ENCODE measurements around the gene THRB. TPM values are rescaled to one million over a fixed set of nuclear protein-coding genes. Genes with fewer than 3 reads are reported as not detected.
"Not testable (repeated sequence)": the region's sequence is repeated elsewhere in the genome, so short reads cannot be mapped to it uniquely, and the experiment has no call there.

Gene THRB
- total RNA-seq, 6 donors from 2014 or later: 5.5 to 15.2 (median 12.0) TPM

DNA sequence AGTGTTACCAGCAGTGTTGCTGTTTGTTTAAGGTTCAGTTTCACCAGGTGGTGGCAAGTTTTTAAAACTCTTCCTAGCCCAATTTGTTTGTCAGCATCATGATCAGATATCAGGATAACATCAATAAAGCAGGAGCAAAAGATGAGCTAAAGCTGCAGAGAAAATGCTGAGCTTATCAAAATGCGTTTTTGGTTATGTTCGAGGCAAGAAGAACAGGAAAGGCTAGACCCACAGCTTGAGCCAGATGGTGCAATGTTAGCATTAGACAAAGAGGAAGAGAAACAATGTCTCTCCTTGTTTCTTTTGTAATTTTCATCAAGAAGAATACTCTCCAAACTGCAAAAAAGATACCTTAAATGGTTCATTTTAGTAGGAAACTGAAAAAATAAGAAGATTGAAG, 66.2 kb downstream of the THRB start:
- Histone ChIP-seq H3K9me3 (no peaks in the 10 kb centered on the region), H3K27ac (no peak overlapping the region), H3K4me1 (no peaks in the 10 kb centered on the region), H3K27me3 (no peaks in the 10 kb centered on the region), H3K36me3 (no peaks in the 10 kb centered on the region), H3K4me3 (no peak overlapping the region)
- DNase-seq: no peak
- ATAC-seq (ENCODE audit: low FRiP score in 2 of 2): no peak
- 57 to 63% methylated on average over 2 of the region's 2 CpGs for WGBS, 2 donors
- TF ChIP-seq POLR2A (IDR thresholded peaks at IDR 0.05): no peak

DNA sequence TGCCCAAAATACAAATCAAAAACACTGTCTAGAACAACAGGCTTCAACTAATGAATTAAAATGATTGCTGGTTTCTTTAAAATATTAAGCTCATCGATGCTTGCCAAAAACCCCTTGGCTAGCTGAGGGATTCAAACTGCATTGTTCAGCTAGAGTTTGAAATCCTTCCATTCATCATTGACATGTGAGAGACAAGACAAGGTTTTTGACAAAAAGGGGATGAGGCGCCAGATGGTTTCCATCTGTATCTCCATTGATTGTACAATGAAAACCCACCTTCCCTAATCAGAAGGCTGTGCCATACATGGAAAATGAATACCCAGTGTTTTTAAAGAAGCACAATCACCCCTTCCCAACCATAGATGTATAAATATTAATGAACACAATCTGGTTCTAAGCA, 67.8 kb downstream of the THRB start:
- DNase-seq: no peak
- Histone ChIP-seq H3K4me3 (no peak overlapping the region), H3K27me3 (no peaks in the 10 kb centered on the region), H3K36me3 (no peaks in the 10 kb centered on the region), H3K4me1 (no peaks in the 10 kb centered on the region), H3K9me3 (no peaks in the 10 kb centered on the region), H3K27ac (no peak overlapping the region)
- WGBS, 2 donors: 81 to 95% methylated on average over 2 of the region's 2 CpGs
- TF ChIP-seq, protein P1, sequence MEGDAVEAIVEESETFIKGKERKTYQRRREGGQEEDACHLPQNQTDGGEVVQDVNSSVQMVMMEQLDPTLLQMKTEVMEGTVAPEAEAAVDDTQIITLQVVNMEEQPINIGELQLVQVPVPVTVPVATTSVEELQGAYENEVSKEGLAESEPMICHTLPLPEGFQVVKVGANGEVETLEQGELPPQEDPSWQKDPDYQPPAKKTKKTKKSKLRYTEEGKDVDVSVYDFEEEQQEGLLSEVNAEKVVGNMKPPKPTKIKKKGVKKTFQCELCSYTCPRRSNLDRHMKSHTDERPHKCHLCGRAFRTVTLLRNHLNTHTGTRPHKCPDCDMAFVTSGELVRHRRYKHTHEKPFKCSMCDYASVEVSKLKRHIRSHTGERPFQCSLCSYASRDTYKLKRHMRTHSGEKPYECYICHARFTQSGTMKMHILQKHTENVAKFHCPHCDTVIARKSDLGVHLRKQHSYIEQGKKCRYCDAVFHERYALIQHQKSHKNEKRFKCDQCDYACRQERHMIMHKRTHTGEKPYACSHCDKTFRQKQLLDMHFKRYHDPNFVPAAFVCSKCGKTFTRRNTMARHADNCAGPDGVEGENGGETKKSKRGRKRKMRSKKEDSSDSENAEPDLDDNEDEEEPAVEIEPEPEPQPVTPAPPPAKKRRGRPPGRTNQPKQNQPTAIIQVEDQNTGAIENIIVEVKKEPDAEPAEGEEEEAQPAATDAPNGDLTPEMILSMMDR (IDR thresholded peaks at IDR 0.05): no peak
- TF ChIP-seq POLR2AphosphoS5 (IDR thresholded peaks at IDR 0.05) (no peak), EP300 (IDR thresholded peaks at IDR 0.05) (no peak), POLR2A (IDR thresholded peaks at IDR 0.05) (no peak)
- ATAC-seq (ENCODE audit: low FRiP score in 2 of 2): no peak

DNA sequence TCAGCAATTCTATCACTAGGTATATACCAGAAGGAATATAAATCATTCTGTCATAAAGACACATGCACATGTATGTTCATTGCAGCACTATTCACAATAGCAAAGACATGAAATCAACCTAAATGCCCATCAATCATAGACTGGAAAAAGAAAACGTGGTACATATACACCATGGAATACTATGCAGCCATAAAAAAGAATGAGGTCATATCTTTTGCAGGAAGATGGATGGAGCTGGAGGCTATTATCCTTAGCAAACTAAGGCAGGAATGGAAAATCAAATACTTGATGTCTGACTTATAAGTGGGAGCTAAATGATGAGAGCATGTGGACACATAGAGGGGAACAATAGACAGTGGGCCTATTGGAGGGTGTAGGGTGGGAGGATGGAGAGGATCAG, 73.8 kb downstream of the THRB start:
- H3K9me3 ChIP-seq; H3K4me3 ChIP-seq; H3K36me3 ChIP-seq; DNase-seq; H3K27ac ChIP-seq; H3K27me3 ChIP-seq; ATAC-seq (ENCODE audit: low FRiP score in 2 of 2): not testable (repeated sequence)
- peaks cover 0 to 14% (median 6%) of the 10 kb centered on the region in 4 donors for H3K4me1 ChIP-seq
- 77 to 91% methylated on average over 1 of the region's 1 CpG for WGBS, 2 donors

DNA sequence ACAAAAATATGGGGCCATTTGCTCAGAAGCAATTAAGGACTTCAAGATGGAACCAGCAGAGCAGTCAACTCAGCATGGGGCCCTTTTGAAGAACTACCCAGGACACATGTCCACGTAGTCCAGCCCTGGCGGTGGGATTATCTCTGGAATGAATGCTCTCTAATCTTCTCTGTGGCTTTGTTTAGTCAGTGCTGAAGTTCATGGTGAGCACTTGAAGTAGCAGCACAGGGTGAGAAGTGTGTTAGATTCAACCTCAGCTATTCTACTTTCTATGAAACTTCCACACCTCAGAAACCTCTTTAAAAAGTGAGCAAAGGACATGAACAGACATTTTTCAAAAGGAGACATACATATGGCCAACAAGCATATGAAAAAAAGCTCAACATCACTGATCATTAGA, 74.4 kb downstream of the THRB start:
- Histone ChIP-seq H3K27me3 (no peaks in the 10 kb centered on the region), H3K9me3 (no peaks in the 10 kb centered on the region), H3K4me3 (no peak overlapping the region), H3K27ac (no peak overlapping the region), H3K4me1 (peaks cover 0 to 14% (median 6%) of the 10 kb centered on the region in 4 donors), H3K36me3 (no peaks in the 10 kb centered on the region)
- 94 to 95% methylated on average over 2 of the region's 2 CpGs for WGBS, 2 donors
- ATAC-seq (ENCODE audit: low FRiP score in 2 of 2) (no peak), DNase-seq (no peak)
- no peak for TF ChIP-seq POLR2AphosphoS5 (IDR thresholded peaks at IDR 0.05)
- no peak for TF ChIP-seq POLR2A (IDR thresholded peaks at IDR 0.05)
- TF ChIP-seq, protein P1 (IDR thresholded peaks at IDR 0.05): no peak
- TF ChIP-seq EP300 (IDR thresholded peaks at IDR 0.05): no peak

DNA sequence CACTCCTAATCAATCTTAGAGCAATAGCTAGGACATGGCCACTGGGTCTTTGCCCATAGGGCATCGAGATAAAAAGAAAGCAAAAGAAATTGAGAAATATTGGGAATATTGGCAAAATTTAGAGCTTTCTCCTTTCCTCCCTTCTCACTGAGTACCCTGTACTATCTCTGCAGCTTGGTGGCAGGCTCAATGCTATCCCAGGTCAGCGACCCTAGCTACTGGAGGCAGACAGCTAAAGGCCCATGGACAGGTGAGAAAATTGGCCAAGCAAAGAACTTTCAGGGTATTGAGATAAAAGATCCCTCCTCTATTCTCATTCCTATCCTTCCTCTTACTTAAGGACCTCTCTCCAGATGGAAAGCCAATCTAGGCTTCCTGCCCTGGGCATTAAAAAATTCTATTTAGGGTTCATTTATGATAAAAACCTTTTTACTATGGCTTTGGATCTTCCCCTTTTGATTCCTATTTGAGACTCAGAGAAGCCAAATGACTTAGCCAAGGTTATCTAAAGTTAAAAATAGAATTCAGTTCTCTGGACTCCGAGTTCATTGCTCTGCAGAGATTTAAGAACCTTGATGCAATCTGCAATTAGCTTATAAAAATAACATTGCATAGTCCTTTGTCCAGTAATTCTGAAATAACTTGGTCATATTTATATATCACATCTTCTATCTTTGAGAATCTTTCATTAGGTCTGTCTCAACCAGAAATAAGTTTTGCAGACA, 75.4 kb downstream of the THRB start:
- no peaks in the 10 kb centered on the region for H3K9me3 ChIP-seq
- H3K36me3 ChIP-seq: no peaks in the 10 kb centered on the region
- ATAC-seq (ENCODE audit: low FRiP score in 2 of 2): no peak
- no peaks in the 10 kb centered on the region for H3K27me3 ChIP-seq
- peaks cover 0 to 14% (median 6%) of the 10 kb centered on the region in 4 donors for H3K4me1 ChIP-seq
- no peak for DNase-seq
- WGBS, 2 donors: 87 to 92% methylated on average over 3 of the region's 3 CpGs
- H3K4me3 ChIP-seq: no peak overlapping the region
- H3K27ac ChIP-seq: no peak overlapping the region
- TF ChIP-seq POLR2AphosphoS5 (IDR thresholded peaks at IDR 0.05) (no peak), POLR2A (IDR thresholded peaks at IDR 0.05) (no peak), EP300 (IDR thresholded peaks at IDR 0.05) (no peak)
- TF ChIP-seq, protein P1 (IDR thresholded peaks at IDR 0.05): no peak

DNA sequence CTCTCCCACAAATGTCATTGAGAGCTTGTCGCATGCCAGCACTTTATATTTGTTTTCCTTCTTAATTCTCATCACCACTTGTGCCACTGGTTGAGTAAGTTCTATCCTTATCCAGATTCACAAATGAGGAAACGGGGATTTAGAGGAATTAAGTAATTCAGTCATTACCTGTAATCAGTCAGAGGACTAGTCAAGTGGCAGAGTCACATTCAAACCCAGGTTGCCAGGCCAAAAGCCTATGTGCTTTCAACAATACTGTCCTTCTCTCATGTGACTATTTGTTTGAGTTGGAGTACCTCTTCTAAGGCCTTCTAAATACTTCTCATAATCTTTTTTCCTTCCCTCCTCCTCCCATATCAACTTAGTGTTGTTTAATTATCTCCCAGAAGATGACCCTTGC, 76.9 kb downstream of the THRB start:
- TF ChIP-seq POLR2AphosphoS5 (IDR thresholded peaks at IDR 0.05) (no peak), POLR2A (IDR thresholded peaks at IDR 0.05) (no peak), EP300 (IDR thresholded peaks at IDR 0.05) (peak in 1 of 4 donors; percentile 26)
- TF ChIP-seq, protein P1 (IDR thresholded peaks at IDR 0.05): no peak
- Histone ChIP-seq H3K27me3 (no peaks in the 10 kb centered on the region), H3K36me3 (no peaks in the 10 kb centered on the region), H3K27ac (no peak overlapping the region), H3K4me1 (peaks cover 0 to 14% (median 6%) of the 10 kb centered on the region in 4 donors), H3K4me3 (no peak overlapping the region), H3K9me3 (no peaks in the 10 kb centered on the region)
- peak in 1 of 2 donors; percentile 26 for DNase-seq
- no peak for ATAC-seq (ENCODE audit: low FRiP score in 2 of 2)
- WGBS, 2 donors: 56 to 66% methylated on average over 2 of the region's 2 CpGs

Measured in upper lobe of left lung (tissue), 6 donors.